OCI-LY3 (cell line): ENCODE data around the gene UAP1.
"Not testable (repeated sequence)": the region's sequence is repeated elsewhere in the genome, so short reads cannot be mapped to it uniquely, and the experiment has no call there.

Experiments used
- EZH2phosphoT487 ChIP-seq: fragments of 200-600 bp; shearing (Covaris generic); IDR thresholded peaks from 2 replicates; pipeline ENCODE4 v1.6.1; 2018; ENCODE audit warnings: antibody characterized with exemption, mixed run types, low read depth
- TF ChIP-seq, protein P1 (sequence below): fragments of 200-600, 300-600 bp; sonication (generic); IDR thresholded peaks from 2 replicates; pipeline ENCODE4 v1.5.1; 2014; ENCODE audit warnings: antibody characterized with exemption, low read length, low read depth

- not testable (repeated sequence) for TF ChIP-seq EZH2phosphoT487
- TF ChIP-seq, protein P1, sequence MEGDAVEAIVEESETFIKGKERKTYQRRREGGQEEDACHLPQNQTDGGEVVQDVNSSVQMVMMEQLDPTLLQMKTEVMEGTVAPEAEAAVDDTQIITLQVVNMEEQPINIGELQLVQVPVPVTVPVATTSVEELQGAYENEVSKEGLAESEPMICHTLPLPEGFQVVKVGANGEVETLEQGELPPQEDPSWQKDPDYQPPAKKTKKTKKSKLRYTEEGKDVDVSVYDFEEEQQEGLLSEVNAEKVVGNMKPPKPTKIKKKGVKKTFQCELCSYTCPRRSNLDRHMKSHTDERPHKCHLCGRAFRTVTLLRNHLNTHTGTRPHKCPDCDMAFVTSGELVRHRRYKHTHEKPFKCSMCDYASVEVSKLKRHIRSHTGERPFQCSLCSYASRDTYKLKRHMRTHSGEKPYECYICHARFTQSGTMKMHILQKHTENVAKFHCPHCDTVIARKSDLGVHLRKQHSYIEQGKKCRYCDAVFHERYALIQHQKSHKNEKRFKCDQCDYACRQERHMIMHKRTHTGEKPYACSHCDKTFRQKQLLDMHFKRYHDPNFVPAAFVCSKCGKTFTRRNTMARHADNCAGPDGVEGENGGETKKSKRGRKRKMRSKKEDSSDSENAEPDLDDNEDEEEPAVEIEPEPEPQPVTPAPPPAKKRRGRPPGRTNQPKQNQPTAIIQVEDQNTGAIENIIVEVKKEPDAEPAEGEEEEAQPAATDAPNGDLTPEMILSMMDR = not testable (repeated sequence)
Measured at GRCh38 chr1:162603117-162603516, 41.6 kb downstream of the UAP1 start.
